Glomerular visceral epithelial cell (primary cell): ENCODE data around the gene AGRN.

ENCODE experiments used
- DNase-seq: peaks from one replicate; pipeline ENCODE4 v3.0.0-alpha.2; 2016; ENCODE audit errors: extremely low spot score

The AGRN gene

GRCh38 chr1:1035291-1035943 lies 15.5 kb downstream of the AGRN start:
- DNase-seq: no peak

DNA sequence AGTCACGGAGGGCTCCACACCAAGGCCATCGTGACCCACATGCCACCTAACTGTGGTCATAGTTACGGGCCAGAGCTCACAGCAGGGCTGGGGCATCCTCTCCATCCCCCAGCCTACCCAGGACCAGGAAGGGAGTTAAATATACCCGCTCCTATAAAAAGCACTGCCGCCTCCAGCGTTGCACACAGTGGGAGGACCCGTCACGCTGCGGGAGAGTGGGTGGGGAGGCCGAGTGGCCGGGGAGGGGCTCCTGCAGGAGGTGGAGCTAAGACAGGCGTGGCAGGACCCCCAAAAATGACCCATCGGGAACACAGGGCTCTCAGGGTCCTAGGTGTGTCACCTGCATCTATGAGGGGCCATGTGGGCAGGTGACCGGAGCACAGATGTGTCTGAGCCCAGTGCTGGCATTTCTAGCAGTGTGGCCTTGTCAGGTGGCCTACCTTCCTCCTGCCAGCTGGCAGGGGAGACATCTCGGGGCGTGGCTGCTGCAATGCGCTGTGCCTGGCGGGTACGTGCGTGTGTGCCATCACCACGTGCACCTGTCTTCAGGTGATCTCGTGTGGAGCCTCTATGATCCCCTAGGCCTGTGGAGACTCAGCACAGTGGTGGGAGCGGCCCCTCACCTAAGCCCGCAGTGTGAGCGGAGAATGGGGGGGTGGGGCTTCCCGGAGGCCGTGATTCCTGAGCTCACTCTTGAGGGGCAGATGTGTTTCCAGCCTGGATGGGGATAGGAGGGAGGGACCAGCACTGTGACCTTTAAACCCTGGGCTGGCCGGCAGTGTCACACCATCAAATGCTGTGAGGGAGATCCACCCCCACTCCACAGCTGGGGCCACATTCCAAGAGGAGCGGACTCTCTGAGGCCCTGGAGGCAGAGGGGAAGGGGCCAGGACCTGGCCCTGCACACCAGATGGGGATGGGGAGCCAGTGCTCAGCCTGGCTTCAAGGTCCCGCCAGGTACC lies 17.7 kb downstream of the AGRN start:
- no peak for DNase-seq

DNA sequence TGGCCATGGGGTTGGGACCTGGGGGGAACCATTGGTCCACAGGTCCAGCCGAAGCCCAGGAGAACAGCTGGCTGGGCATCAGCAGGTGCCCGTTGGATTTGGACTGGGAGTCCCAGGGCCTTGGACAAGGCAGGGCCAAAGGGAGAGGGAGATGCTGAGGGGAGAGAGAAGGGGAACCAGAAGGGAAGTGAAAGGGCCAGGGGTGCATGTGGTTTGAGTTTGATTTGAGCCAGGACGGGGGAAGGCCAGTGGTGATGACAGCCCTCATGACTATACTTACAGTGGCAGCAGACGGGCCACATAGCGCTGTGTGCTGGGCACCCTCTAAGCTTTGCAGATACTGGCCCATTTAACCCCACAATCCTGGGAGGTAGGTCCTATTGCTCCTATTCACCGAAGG lies 18.8 kb downstream of the AGRN start:
- no peak for DNase-seq

DNA sequence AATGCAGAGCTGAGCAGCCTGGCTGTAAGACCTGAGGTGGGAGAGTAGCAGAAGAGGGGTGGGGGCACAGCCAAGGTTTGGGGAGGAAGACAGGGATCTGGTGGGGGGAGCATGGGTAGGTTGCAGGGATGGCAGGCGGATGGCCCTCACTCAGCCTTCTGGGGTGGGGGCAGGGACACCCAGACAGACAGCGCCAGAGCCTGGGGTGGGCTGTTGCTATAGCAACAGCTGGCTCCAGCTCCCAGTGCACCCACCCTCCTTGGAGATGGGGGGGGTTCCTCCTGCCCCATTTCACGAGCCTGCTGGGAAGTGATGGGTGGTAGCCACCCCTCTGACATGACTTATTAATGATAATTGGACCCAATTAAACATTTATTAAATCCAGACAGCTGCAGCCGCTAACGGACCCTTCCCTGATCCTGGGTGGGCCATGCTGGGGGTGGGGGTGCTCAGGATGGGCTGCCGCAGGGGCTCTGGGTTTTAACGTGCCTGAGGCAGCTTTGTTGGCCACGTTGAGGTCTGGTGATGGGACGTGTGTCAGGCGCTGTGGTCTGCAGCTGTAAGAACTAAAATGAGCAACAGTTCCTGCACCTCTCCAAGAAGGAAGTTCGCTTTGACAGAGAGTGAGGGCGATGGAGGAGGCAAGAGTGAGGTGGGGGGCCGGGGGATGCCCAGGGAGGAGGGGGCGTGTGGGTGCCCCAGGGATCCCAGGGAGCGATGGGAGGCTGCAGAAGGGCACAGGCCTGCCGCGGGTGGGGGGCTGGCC lies 19.4 kb downstream of the AGRN start:
- no peak for DNase-seq

DNA sequence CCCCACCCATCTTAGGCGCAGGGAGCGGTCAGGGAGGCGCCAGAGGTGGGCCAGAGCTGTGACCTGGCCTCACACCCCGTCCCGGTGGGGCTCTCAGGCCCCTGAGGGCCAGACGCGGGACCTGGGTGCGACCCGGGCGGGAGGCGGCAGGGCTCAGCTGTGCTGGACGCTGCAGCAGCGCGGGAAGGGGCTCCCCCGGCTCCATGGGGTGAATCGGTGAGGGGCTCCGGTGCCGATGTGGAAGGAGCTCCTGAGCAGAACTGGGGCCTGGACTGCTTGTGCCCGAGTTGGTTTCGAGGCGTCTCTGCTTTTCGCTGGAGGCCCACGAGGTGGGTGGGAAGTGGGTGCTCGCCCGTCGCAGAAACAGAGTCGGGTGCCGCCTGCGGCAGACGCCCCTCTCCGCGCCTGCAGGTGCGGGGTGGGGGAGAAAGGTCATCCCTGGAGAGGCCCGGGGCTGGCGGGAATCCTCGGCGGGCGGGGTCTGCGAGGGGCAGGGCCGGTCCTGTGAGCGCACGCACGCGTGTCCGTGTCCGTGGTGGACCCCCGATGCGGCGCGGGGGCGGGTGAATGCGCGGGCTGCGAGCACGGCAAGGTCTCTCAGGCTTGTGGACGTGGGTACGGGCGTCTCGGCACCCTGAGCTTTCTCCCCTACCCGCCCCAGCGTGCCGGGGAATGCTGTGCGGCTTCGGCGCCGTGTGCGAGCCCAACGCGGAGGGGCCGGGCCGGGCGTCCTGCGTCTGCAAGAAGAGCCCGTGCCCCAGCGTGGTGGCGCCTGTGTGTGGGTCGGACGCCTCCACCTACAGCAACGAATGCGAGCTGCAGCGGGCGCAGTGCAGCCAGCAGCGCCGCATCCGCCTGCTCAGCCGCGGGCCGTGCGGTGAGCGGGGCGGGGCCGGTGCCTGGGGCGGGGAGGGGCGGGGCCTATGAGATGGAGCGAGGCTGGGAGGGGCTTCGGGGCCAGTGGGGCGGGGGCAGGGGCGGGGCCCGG lies 20.4 kb downstream of the AGRN start:
- peak; percentile 80 for DNase-seq

GRCh38 chr1:1041092-1041523 lies 21.2 kb downstream of the AGRN start:
- no peak for DNase-seq

DNA sequence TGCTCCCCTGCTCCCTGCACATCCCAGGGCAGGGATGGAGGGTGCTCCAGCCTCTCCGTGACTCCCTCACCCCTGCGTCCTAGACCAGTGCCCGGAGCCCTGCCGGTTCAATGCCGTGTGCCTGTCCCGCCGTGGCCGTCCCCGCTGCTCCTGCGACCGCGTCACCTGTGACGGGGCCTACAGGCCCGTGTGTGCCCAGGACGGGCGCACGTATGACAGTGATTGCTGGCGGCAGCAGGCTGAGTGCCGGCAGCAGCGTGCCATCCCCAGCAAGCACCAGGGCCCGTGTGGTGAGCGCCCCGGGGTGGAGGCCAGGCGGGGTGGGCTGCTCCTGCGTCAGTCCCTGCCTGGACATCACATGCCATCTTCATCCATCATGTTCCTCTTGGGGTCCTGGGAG lies 22.0 kb downstream of the AGRN start:
- DNase-seq: no peak

DNA sequence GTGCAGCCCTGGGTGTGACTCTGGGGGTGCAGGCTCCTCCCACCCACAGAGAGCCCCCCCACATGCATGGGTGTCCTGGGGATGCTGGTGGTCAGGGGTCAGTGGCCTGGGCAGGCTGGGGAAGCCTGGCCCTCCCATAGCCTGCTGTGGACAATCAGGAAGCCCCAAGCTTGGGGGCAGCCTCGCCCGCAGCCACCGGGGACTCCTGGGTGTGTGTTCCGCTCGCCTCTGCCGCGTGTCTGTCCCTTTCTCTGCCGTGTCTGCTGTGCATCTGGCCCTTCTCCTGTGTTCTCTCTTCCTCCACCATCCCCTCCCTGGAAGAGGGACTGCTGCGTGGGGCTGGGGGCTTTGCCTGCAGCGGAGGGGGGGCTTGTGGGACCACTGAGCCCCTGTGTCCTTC lies 22.9 kb downstream of the AGRN start:
- DNase-seq: no peak

- no peak for DNase-seq
Observed at GRCh38 chr1:1043411-1043810, 23.5 kb downstream of the AGRN start.

DNA sequence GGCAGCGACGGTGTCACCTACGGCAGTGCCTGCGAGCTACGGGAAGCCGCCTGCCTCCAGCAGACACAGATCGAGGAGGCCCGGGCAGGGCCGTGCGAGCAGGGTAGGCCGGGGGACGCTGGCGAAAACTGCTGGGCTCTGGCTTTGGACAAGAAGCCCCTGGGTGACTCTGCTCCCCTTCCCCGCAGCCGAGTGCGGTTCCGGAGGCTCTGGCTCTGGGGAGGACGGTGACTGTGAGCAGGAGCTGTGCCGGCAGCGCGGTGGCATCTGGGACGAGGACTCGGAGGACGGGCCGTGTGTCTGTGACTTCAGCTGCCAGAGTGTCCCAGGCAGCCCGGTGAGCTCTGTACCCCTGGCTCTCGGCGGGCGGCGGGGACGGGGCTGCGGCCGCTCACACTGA lies 24.0 kb downstream of the AGRN start:
- no peak for DNase-seq

GRCh38 chr1:1044455-1045078 lies 24.6 kb downstream of the AGRN start:
- DNase-seq: no peak

DNA sequence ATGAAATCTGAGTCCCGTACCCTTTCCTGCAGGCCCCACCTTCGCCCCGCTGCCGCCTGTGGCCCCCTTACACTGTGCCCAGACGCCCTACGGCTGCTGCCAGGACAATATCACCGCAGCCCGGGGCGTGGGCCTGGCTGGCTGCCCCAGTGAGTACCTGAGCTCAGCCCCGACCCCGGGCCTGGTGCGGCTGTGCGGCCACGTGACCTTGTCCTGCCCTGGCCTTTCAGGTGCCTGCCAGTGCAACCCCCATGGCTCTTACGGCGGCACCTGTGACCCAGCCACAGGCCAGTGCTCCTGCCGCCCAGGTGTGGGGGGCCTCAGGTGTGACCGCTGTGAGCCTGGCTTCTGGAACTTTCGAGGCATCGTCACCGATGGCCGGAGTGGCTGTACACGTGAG lies 25.2 kb downstream of the AGRN start:
- DNase-seq: no peak

GRCh38 chr1:1046243-1046642 lies 26.3 kb downstream of the AGRN start:
- no peak for DNase-seq

- no peak for DNase-seq
Observed at GRCh38 chr1:1046767-1047166, 26.8 kb downstream of the AGRN start.

DNA sequence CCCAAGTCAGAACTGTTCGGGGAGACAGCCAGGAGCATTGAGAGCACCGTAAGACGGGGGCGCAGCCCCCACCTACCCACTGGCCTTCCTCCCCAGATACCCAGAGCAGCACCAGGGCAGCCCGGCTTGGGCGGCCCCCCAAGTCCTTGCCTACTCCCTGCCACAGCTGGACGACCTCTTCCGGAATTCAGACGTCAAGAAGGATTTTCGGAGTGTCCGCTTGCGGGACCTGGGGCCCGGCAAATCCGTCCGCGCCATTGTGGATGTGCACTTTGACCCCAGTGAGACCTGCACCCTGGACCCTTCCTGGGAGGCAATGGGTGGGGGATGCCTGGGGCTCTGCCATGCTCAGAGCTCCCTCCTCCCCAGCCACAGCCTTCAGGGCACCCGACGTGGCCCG lies 27.5 kb downstream of the AGRN start:
- DNase-seq: no peak

GRCh38 chr1:1047963-1048362 lies 28.0 kb downstream of the AGRN start:
- DNase-seq: no peak

DNA sequence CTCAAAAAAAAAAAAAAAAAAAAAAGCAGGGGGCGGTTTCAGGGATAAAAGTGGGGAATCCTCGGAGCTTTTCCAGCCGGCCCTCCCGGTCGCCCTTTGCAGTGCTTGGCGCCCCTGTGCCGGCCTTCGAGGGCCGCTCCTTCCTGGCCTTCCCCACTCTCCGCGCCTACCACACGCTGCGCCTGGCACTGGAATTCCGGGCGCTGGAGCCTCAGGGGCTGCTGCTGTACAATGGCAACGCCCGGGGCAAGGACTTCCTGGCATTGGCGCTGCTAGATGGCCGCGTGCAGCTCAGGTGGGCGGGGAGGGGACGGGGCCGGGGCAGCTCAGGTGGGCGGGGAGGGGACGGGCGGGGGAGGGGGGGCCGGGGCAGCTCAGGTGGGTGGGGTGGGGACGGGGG lies 28.8 kb downstream of the AGRN start:
- DNase-seq: no peak

GRCh38 chr1:1049318-1050165 lies 29.6 kb downstream of the AGRN start:
- no peak for DNase-seq

DNA sequence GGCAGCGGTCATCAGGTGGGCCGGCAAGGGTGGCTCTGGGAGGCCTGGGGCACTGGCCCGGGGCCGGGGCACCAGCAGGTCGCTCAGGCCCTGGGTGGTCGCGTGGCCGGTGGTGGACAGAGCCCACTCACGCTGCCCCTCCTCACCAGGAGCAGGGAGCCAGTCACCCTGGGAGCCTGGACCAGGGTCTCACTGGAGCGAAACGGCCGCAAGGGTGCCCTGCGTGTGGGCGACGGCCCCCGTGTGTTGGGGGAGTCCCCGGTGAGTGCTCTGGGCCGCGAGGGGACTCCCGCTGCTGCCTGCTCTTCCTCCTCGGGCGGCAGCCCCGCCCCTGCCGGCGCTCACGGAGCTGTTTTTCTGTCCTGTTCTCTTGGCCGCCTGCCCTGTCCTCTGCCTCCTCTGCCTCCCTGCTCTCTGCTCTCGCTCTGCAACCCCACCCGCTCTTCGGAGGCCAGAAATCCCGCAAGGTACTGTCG lies 30.7 kb downstream of the AGRN start:
- no peak for DNase-seq
